Measurements from ENCODE around the gene CFAP54. TPM values are rescaled to one million over a fixed set of nuclear protein-coding genes. Genes with fewer than 3 reads are reported as not detected.

The CFAP54 gene
- total and polyA plus RNA-seq, 12 donors = 0.08 to 1.00 (median 0.33) TPM; not detected in 2

DNA sequence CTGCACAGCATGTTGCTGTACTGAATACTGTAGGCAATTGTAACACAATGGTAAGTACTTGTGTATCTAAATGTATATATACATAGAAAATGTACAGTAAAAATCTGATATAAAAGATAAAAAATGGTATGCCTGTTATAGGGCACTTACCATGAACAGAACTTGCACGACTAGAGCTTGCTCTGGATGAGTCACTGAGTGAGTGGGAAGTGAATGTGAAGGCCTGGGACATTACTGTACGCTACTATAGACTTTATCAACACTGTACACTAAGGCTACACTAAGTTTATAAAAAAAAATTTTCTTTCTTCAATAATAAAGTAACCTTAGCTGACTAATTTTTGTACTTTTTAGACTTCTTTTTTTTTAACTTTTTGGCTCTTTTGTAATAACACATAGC lies 393.5 kb downstream of the CFAP54 start:
- no peaks in the 10 kb centered on the region for H3K27me3 ChIP-seq
- H3K4me3 ChIP-seq = no peak overlapping the region
- H3K36me3 ChIP-seq (replicated peaks in 1 of 2) = no peaks in the 10 kb centered on the region
- no peaks in the 10 kb centered on the region for H3K4me1 ChIP-seq (replicated peaks in 1 of 2)
- H3K9me3 ChIP-seq (replicated peaks in 1 of 3) = no peaks in the 10 kb centered on the region
- no peak for DNase-seq
- intact Hi-C loops (cut with DNase I) = no loop called here
- 51 to 67% (median 59%) methylated on average over 2 of the region's 2 CpGs for WGBS, 4 donors
- TF ChIP-seq CTCF (IDR thresholded peaks at IDR 0.05) = no peak
- H3K27ac ChIP-seq = no peak overlapping the region

DNA sequence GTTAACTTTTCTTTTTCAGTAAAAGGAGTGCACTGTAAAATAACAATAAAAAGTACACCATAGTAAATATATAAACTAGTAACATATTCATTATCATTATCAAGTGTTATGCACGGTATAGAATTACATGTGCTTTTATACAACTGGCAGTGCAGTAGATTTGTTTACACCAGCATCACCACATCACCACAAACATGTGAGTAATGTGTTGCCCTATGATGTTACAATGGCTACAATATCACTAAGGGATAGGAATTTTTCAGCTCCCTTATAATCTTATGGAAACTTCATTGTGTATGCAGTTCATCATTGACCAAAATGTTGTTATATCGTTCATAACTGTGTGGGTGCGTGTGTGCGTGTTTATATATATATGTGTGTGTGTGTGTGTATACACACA lies 394.2 kb downstream of the CFAP54 start:
- no peaks in the 10 kb centered on the region for H3K36me3 ChIP-seq (replicated peaks in 1 of 2)
- no peak overlapping the region for H3K27ac ChIP-seq
- H3K4me1 ChIP-seq (replicated peaks in 1 of 2) = no peaks in the 10 kb centered on the region
- WGBS, 4 donors = 88 to 93% (median 90%) methylated on average over 4 of the region's 4 CpGs
- intact Hi-C loops (cut with DNase I) = no loop called here
- DNase-seq = no peak
- H3K4me3 ChIP-seq = no peak overlapping the region
- H3K27me3 ChIP-seq = no peaks in the 10 kb centered on the region
- TF ChIP-seq CTCF (IDR thresholded peaks at IDR 0.05) = no peak
- TF ChIP-seq POLR2A (IDR thresholded peaks at IDR 0.05) = no peak
- H3K9me3 ChIP-seq (replicated peaks in 1 of 3) = no peaks in the 10 kb centered on the region

- H3K4me3 ChIP-seq = no peak overlapping the region
- DNase-seq = no peak
- no peak overlapping the region for H3K27ac ChIP-seq
- TF ChIP-seq CTCF (IDR thresholded peaks at IDR 0.05) = no peak
- no peak for TF ChIP-seq POLR2A (IDR thresholded peaks at IDR 0.05)
- no peaks in the 10 kb centered on the region for H3K36me3 ChIP-seq (replicated peaks in 1 of 2)
- 74 to 83% (median 79%) methylated on average over 4 of the region's 4 CpGs for WGBS, 4 donors
- H3K9me3 ChIP-seq (replicated peaks in 1 of 3) = no peaks in the 10 kb centered on the region
- H3K4me1 ChIP-seq (replicated peaks in 1 of 2) = no peaks in the 10 kb centered on the region
- no peaks in the 10 kb centered on the region for H3K27me3 ChIP-seq
- intact Hi-C loops (cut with DNase I) = no loop called here
These were observed 397.8 kb downstream of the CFAP54 start for GRCh38 chr12:96886998-96887677.

GRCh38 chr12:96889273-96889933 lies 400.0 kb downstream of the CFAP54 start:
- Histone ChIP-seq H3K36me3 (replicated peaks in 1 of 2) (no peaks in the 10 kb centered on the region), H3K27ac (no peak overlapping the region), H3K9me3 (replicated peaks in 1 of 3) (no peaks in the 10 kb centered on the region), H3K4me3 (no peak overlapping the region), H3K4me1 (replicated peaks in 1 of 2) (no peaks in the 10 kb centered on the region), H3K27me3 (no peaks in the 10 kb centered on the region)
- DNase-seq = no peak
- 32 to 40% (median 36%) methylated on average over 5 of the region's 5 CpGs for WGBS, 4 donors
- no peak for TF ChIP-seq POLR2A (IDR thresholded peaks at IDR 0.05)
- no peak for TF ChIP-seq CTCF (IDR thresholded peaks at IDR 0.05)
- intact Hi-C loops (cut with DNase I) = no loop called here
